ENCODE results near the gene D2HGDH.
A peak's percentile ranks its signal among the peaks of the same experiment; 100 is the strongest.

The D2HGDH gene

GRCh38 chr2:241812730-241813643 lies 78.6 kb downstream of the D2HGDH start:
- H3K4me2 ChIP-seq (ENCODE audit: insufficient read depth, low read length), result no peak overlapping the region
- H3K9me3 ChIP-seq (ENCODE audit: insufficient read depth, low read length, severe bottlenecking), result no peaks in the 10 kb centered on the region
- no peaks in the 10 kb centered on the region for H3K79me2 ChIP-seq (ENCODE audit: insufficient read depth, low read length)
- no peak overlapping the region for H2AFZ ChIP-seq (ENCODE audit: low read depth, low read length)
- no peak overlapping the region for H3K9ac ChIP-seq (ENCODE audit: low read depth, low read length)
- no peaks in the 10 kb centered on the region for H3K27me3 ChIP-seq (ENCODE audit: insufficient read depth, low read length, poor library complexity)
- ATAC-seq (ENCODE audit: insufficient read depth, low read depth) (no peak), DNase-seq (no peak)
- no peak overlapping the region for H3K27ac ChIP-seq (ENCODE audit: low read length)
- peaks cover 9% of the 10 kb centered on the region for H3K4me1 ChIP-seq (ENCODE audit: insufficient read depth, low read length)
- no peak overlapping the region for H3K4me3 ChIP-seq (ENCODE audit: low read depth in 1 of 2, low read length in 2 of 2)
- TF ChIP-seq CTCF (IDR thresholded peaks at IDR 0.05; ENCODE audit: borderline replicate concordance, extremely low read depth, low read length, poor library complexity, severe bottlenecking) (no peak), EZH2 (IDR thresholded peaks at IDR 0.05; ENCODE audit: borderline replicate concordance, low read depth, low read length, severe bottlenecking) (no peak)
- peaks cover 33% of the 10 kb centered on the region for H4K20me1 ChIP-seq (ENCODE audit: insufficient read depth, low read length)
- H3K36me3 ChIP-seq (ENCODE audit: insufficient read depth, low read length), result no peaks in the 10 kb centered on the region

- Histone ChIP-seq H3K36me3 (ENCODE audit: insufficient read depth, low read length) (no peaks in the 10 kb centered on the region), H3K4me2 (ENCODE audit: insufficient read depth, low read length) (no peak overlapping the region), H4K20me1 (ENCODE audit: insufficient read depth, low read length) (peaks cover 29% of the 10 kb centered on the region), H3K9ac (ENCODE audit: low read depth, low read length) (no peak overlapping the region), H3K4me3 (ENCODE audit: low read depth in 1 of 2, low read length in 2 of 2) (no peak overlapping the region), H3K27me3 (ENCODE audit: insufficient read depth, low read length, poor library complexity) (no peaks in the 10 kb centered on the region), H3K9me3 (ENCODE audit: insufficient read depth, low read length, severe bottlenecking) (no peaks in the 10 kb centered on the region), H3K79me2 (ENCODE audit: insufficient read depth, low read length) (no peaks in the 10 kb centered on the region), H3K27ac (ENCODE audit: low read length) (no peak overlapping the region), H2AFZ (ENCODE audit: low read depth, low read length) (no peak overlapping the region), H3K4me1 (ENCODE audit: insufficient read depth, low read length) (peaks cover 9% of the 10 kb centered on the region)
- no peak for TF ChIP-seq CTCF (IDR thresholded peaks at IDR 0.05; ENCODE audit: borderline replicate concordance, extremely low read depth, low read length, poor library complexity, severe bottlenecking)
- TF ChIP-seq EZH2 (IDR thresholded peaks at IDR 0.05; ENCODE audit: borderline replicate concordance, low read depth, low read length, severe bottlenecking), result no peak
- ATAC-seq (ENCODE audit: insufficient read depth, low read depth) (peak; percentile 75), DNase-seq (peak; percentile 43)
Observed at GRCh38 chr2:241813644-241814392, 79.4 kb downstream of the D2HGDH start.

- no peak for DNase-seq
- Histone ChIP-seq H3K9me3 (ENCODE audit: insufficient read depth, low read length, severe bottlenecking) (no peaks in the 10 kb centered on the region), H3K27me3 (ENCODE audit: insufficient read depth, low read length, poor library complexity) (no peaks in the 10 kb centered on the region), H4K20me1 (ENCODE audit: insufficient read depth, low read length) (peaks cover 25% of the 10 kb centered on the region), H3K36me3 (ENCODE audit: insufficient read depth, low read length) (no peaks in the 10 kb centered on the region), H3K9ac (ENCODE audit: low read depth, low read length) (no peak overlapping the region), H3K4me1 (ENCODE audit: insufficient read depth, low read length) (peaks cover 9% of the 10 kb centered on the region), H2AFZ (ENCODE audit: low read depth, low read length) (no peak overlapping the region), H3K79me2 (ENCODE audit: insufficient read depth, low read length) (no peaks in the 10 kb centered on the region), H3K27ac (ENCODE audit: low read length) (no peak overlapping the region), H3K4me3 (ENCODE audit: low read depth in 1 of 2, low read length in 2 of 2) (no peak overlapping the region), H3K4me2 (ENCODE audit: insufficient read depth, low read length) (no peak overlapping the region)
- no peak for TF ChIP-seq EZH2 (IDR thresholded peaks at IDR 0.05; ENCODE audit: borderline replicate concordance, low read depth, low read length, severe bottlenecking)
- TF ChIP-seq CTCF (IDR thresholded peaks at IDR 0.05; ENCODE audit: borderline replicate concordance, extremely low read depth, low read length, poor library complexity, severe bottlenecking), result no peak
- no peak for ATAC-seq (ENCODE audit: insufficient read depth, low read depth)
Observed at GRCh38 chr2:241814393-241814642, 79.9 kb downstream of the D2HGDH start.
